ENCODE results near the gene ALKBH6.

Gene ALKBH6

DNA sequence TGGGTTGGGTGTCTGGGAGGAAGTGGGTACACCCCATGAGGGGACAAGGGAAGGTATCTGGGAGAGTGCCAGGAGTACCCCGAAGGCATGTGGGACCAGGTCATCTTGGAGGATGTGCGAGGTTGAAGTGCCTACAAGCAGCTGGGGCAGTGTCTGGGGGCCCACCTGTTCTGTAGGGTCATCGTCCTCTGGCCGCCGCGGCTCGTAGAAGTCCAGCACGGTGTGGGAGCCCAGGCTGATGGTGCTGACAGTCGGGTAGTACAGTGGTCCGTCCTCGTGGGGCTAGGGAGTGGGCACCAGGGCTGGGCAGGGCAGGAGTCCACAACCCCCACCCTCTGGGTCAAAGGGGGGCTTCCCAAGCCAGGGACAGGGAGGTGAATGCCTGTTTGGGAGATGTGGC is 3.6 kb downstream of the ALKBH6 start:
- no peaks in the 10 kb centered on the region for H3K27me3 ChIP-seq (ENCODE audit: control insufficient read depth in 5 of 5, insufficient read depth in 4 of 5, low read length in 5 of 5)
- no peaks in the 10 kb centered on the region for H3K9me3 ChIP-seq (ENCODE audit: control insufficient read depth in 5 of 5, low read length in 5 of 5)
- peaks cover 4 to 35% (median 28%) of the 10 kb centered on the region in 5 donors for H3K4me1 ChIP-seq (ENCODE audit: control insufficient read depth in 5 of 5, insufficient read depth in 5 of 5, low read length in 5 of 5)
- H3K36me3 ChIP-seq (ENCODE audit: control insufficient read depth in 5 of 5, insufficient read depth in 5 of 5, low read length in 5 of 5): no peaks in the 10 kb centered on the region
- H3K9ac ChIP-seq (ENCODE audit: low read length in 5 of 5): no peak overlapping the region
- H3K27ac ChIP-seq (ENCODE audit: low read depth, low read length): no peak overlapping the region
- no peak overlapping the region for H3K4me3 ChIP-seq (ENCODE audit: low read depth in 1 of 5, low read length in 5 of 5)

- Histone ChIP-seq H3K36me3 (ENCODE audit: control insufficient read depth in 5 of 5, insufficient read depth in 5 of 5, low read length in 5 of 5) (no peaks in the 10 kb centered on the region), H3K4me3 (ENCODE audit: low read depth in 1 of 5, low read length in 5 of 5) (peak overlapping the region in 4 of 5 donors; percentile 48 to 61 (median 49)), H3K4me1 (ENCODE audit: control insufficient read depth in 5 of 5, insufficient read depth in 5 of 5, low read length in 5 of 5) (peaks cover 4 to 34% (median 28%) of the 10 kb centered on the region in 5 donors), H3K27me3 (ENCODE audit: control insufficient read depth in 5 of 5, insufficient read depth in 4 of 5, low read length in 5 of 5) (no peaks in the 10 kb centered on the region), H3K9me3 (ENCODE audit: control insufficient read depth in 5 of 5, low read length in 5 of 5) (no peaks in the 10 kb centered on the region), H3K27ac (ENCODE audit: low read depth, low read length) (no peak overlapping the region), H3K9ac (ENCODE audit: low read length in 5 of 5) (peak overlapping the region in 1 of 5 donors; percentile 44)
These were observed 4.2 kb downstream of the ALKBH6 start for GRCh38 chr19:36009633-36010379.

DNA sequence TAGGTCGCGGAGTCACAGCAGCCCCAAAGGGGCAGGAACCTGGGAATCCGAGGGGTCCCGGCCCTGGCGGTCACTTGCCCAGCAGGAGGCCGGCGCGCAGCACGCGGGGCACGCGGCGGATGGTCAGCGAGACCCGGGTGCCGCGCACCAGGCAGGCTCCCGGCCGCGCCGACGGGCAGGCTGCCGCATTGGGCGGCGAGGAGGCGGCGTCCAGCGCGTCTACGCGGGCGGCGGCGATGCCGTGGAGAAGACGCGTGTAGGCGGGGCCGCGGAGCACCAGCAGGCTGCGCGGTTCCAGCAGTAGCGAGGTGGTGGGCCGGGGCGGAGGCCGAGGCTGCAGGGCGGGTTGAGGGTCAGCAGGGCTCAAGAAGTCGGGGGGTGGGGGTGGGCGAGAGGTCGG is 4.8 kb downstream of the ALKBH6 start:
- Histone ChIP-seq H3K27me3 (ENCODE audit: control insufficient read depth in 5 of 5, insufficient read depth in 4 of 5, low read length in 5 of 5) (no peaks in the 10 kb centered on the region), H3K4me1 (ENCODE audit: control insufficient read depth in 5 of 5, insufficient read depth in 5 of 5, low read length in 5 of 5) (peaks cover 4 to 29% (median 22%) of the 10 kb centered on the region in 5 donors), H3K9ac (ENCODE audit: low read length in 5 of 5) (peak overlapping the region in 3 of 5 donors; percentile 44 to 66 (median 61)), H3K36me3 (ENCODE audit: control insufficient read depth in 5 of 5, insufficient read depth in 5 of 5, low read length in 5 of 5) (peaks cover 0 to 1% (median 0%) of the 10 kb centered on the region in 5 donors), H3K4me3 (ENCODE audit: low read depth in 1 of 5, low read length in 5 of 5) (peak overlapping the region in 4 of 5 donors; percentile 48 to 61 (median 49)), H3K9me3 (ENCODE audit: control insufficient read depth in 5 of 5, low read length in 5 of 5) (no peaks in the 10 kb centered on the region), H3K27ac (ENCODE audit: low read depth, low read length) (no peak overlapping the region)

GRCh38 chr19:36008336-36008978 is 5.6 kb downstream of the ALKBH6 start, which contains the start of gene SYNE4:
SYNE4 (minus strand) TSS chr19:36008813; CDS start chr19:36008681, 132 bp downstream.
- H3K4me1 ChIP-seq (ENCODE audit: control insufficient read depth in 5 of 5, insufficient read depth in 5 of 5, low read length in 5 of 5): peaks cover 3 to 24% (median 18%) of the 10 kb centered on the region in 5 donors
- H3K27ac ChIP-seq (ENCODE audit: low read depth, low read length): no peak within 1 kb of the TSS
- H3K4me3 ChIP-seq (ENCODE audit: low read depth in 1 of 5, low read length in 5 of 5): peak within 1 kb of the TSS in 4 of 5 donors; percentile 48 to 61 (median 49)
- no peaks in the 10 kb centered on the region for H3K27me3 ChIP-seq (ENCODE audit: control insufficient read depth in 5 of 5, insufficient read depth in 4 of 5, low read length in 5 of 5)
- no peaks in the 10 kb centered on the region for H3K9me3 ChIP-seq (ENCODE audit: control insufficient read depth in 5 of 5, low read length in 5 of 5)
- H3K36me3 ChIP-seq (ENCODE audit: control insufficient read depth in 5 of 5, insufficient read depth in 5 of 5, low read length in 5 of 5): peaks cover 0 to 3% (median under 1%) of the 10 kb centered on the region in 5 donors
- H3K9ac ChIP-seq (ENCODE audit: low read length in 5 of 5): peak within 1 kb of the TSS in 3 of 5 donors; percentile 44 to 66 (median 61)

GRCh38 chr19:36006955-36007354 is 7.1 kb downstream of the ALKBH6 start:
- Histone ChIP-seq H3K27me3 (ENCODE audit: control insufficient read depth in 5 of 5, insufficient read depth in 4 of 5, low read length in 5 of 5) (no peaks in the 10 kb centered on the region), H3K27ac (ENCODE audit: low read depth, low read length) (no peak overlapping the region), H3K36me3 (ENCODE audit: control insufficient read depth in 5 of 5, insufficient read depth in 5 of 5, low read length in 5 of 5) (peaks cover 0 to 4% (median 2%) of the 10 kb centered on the region in 5 donors), H3K4me3 (ENCODE audit: low read depth in 1 of 5, low read length in 5 of 5) (no peak overlapping the region), H3K9me3 (ENCODE audit: control insufficient read depth in 5 of 5, low read length in 5 of 5) (no peaks in the 10 kb centered on the region), H3K4me1 (ENCODE audit: control insufficient read depth in 5 of 5, insufficient read depth in 5 of 5, low read length in 5 of 5) (peaks cover 0 to 17% (median 12%) of the 10 kb centered on the region in 5 donors), H3K9ac (ENCODE audit: low read length in 5 of 5) (no peak overlapping the region)

- Histone ChIP-seq H3K27ac (ENCODE audit: low read depth, low read length) (no peak overlapping the region), H3K27me3 (ENCODE audit: control insufficient read depth in 5 of 5, insufficient read depth in 4 of 5, low read length in 5 of 5) (no peaks in the 10 kb centered on the region), H3K4me1 (ENCODE audit: control insufficient read depth in 5 of 5, insufficient read depth in 5 of 5, low read length in 5 of 5) (peaks cover 2 to 11% (median 6%) of the 10 kb centered on the region in 5 donors), H3K9ac (ENCODE audit: low read length in 5 of 5) (no peak overlapping the region), H3K4me3 (ENCODE audit: low read depth in 1 of 5, low read length in 5 of 5) (no peak overlapping the region), H3K36me3 (ENCODE audit: control insufficient read depth in 5 of 5, insufficient read depth in 5 of 5, low read length in 5 of 5) (peaks cover 0 to 21% (median 11%) of the 10 kb centered on the region in 5 donors), H3K9me3 (ENCODE audit: control insufficient read depth in 5 of 5, low read length in 5 of 5) (no peaks in the 10 kb centered on the region)
These were observed 10.7 kb downstream of the ALKBH6 start for GRCh38 chr19:36003284-36003683.

DNA sequence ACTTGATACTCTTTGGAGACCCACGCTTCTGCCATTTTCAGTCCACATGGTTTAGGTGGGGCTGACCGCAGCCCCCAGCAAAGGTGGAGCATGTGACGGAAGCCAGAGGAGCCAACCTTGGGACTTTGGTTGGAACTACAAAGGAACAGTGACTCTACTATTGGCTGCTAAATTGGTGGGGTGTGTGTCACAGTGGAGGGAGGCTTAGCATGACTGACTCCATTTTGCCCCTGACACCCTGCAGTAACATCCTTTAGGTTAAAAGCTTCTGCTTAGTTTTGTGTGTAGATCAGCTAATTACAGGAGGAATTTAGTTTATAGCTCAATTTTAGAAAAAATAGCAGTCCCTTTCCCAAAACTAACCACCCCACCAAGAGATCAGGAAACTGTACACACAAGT is 12.4 kb downstream of the ALKBH6 start:
- Histone ChIP-seq H3K4me1 (ENCODE audit: control insufficient read depth in 5 of 5, insufficient read depth in 5 of 5, low read length in 5 of 5) (peaks cover 2 to 14% (median 9%) of the 10 kb centered on the region in 5 donors), H3K9ac (ENCODE audit: low read length in 5 of 5) (no peak overlapping the region), H3K9me3 (ENCODE audit: control insufficient read depth in 5 of 5, low read length in 5 of 5) (no peaks in the 10 kb centered on the region), H3K36me3 (ENCODE audit: control insufficient read depth in 5 of 5, insufficient read depth in 5 of 5, low read length in 5 of 5) (peaks cover 0 to 29% (median 15%) of the 10 kb centered on the region in 5 donors), H3K27ac (ENCODE audit: low read depth, low read length) (no peak overlapping the region), H3K27me3 (ENCODE audit: control insufficient read depth in 5 of 5, insufficient read depth in 4 of 5, low read length in 5 of 5) (no peaks in the 10 kb centered on the region), H3K4me3 (ENCODE audit: low read depth in 1 of 5, low read length in 5 of 5) (no peak overlapping the region)

DNA sequence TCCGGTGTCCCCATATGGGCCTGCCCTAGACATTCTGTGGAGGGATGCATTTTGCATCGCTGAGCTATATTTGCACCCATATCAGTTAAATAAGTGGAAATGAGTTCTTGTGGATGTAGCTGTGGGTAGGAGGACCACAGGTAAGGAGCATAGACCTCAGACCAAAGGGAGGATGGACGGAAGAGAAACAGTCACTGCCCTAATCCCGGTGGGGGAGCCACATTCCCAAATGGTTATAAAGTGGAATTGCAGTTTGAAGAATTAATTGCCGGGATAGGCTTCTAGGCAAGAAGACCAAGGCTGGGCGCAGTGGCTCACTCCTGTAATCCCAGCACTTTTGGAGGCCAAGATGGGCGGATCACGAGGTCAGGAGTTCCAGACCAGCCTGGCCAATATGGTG is 17.2 kb downstream of the ALKBH6 start:
- H3K4me1 ChIP-seq (ENCODE audit: control insufficient read depth in 5 of 5, insufficient read depth in 5 of 5, low read length in 5 of 5): peaks cover 2 to 40% (median 29%) of the 10 kb centered on the region in 5 donors
- H3K9ac ChIP-seq (ENCODE audit: low read length in 5 of 5): peak overlapping the region in 4 of 5 donors; percentile 85 to 93 (median 92)
- peaks cover 0 to 26% (median 13%) of the 10 kb centered on the region in 5 donors for H3K36me3 ChIP-seq (ENCODE audit: control insufficient read depth in 5 of 5, insufficient read depth in 5 of 5, low read length in 5 of 5)
- peak overlapping the region in 1 of 5 donors; percentile 88 for H3K4me3 ChIP-seq (ENCODE audit: low read depth in 1 of 5, low read length in 5 of 5)
- no peak overlapping the region for H3K27ac ChIP-seq (ENCODE audit: low read depth, low read length)
- H3K27me3 ChIP-seq (ENCODE audit: control insufficient read depth in 5 of 5, insufficient read depth in 4 of 5, low read length in 5 of 5): no peaks in the 10 kb centered on the region
- H3K9me3 ChIP-seq (ENCODE audit: control insufficient read depth in 5 of 5, low read length in 5 of 5): no peaks in the 10 kb centered on the region

- Histone ChIP-seq H3K4me1 (ENCODE audit: control insufficient read depth in 5 of 5, insufficient read depth in 5 of 5, low read length in 5 of 5) (peaks cover 2 to 40% (median 29%) of the 10 kb centered on the region in 5 donors), H3K27ac (ENCODE audit: low read depth, low read length) (peak within 1 kb of the TSS; percentile 57)
These were observed 18.7 kb downstream of the ALKBH6 start, which contains the start of gene SDHAF1 for GRCh38 chr19:35995048-35995993. SDHAF1 (plus strand) TSS chr19:35995188; CDS start chr19:35995275, 87 bp downstream.

More at GRCh38 chr19:35995048-35995993, 18.7 kb downstream of the ALKBH6 start, which contains the start of gene SDHAF1:
- no peaks in the 10 kb centered on the region for H3K9me3 ChIP-seq (ENCODE audit: control insufficient read depth in 5 of 5, low read length in 5 of 5)
- H3K9ac ChIP-seq (ENCODE audit: low read length in 5 of 5): peak within 1 kb of the TSS; percentile 73 to 93 (median 91)
- no peaks in the 10 kb centered on the region for H3K27me3 ChIP-seq (ENCODE audit: control insufficient read depth in 5 of 5, insufficient read depth in 4 of 5, low read length in 5 of 5)
- peak within 1 kb of the TSS; percentile 84 to 94 (median 88) for H3K4me3 ChIP-seq (ENCODE audit: low read depth in 1 of 5, low read length in 5 of 5)
- H3K36me3 ChIP-seq (ENCODE audit: control insufficient read depth in 5 of 5, insufficient read depth in 5 of 5, low read length in 5 of 5): peaks cover 0 to 16% (median 5%) of the 10 kb centered on the region in 5 donors

All from subcutaneous abdominal adipose tissue (tissue), 5 donors.